IPS DF 4.7 (cell line): Measurements from ENCODE around the gene ATP8B2.

Source experiments
- DNase-seq: peaks from one replicate; pipeline ENCODE4 v3.0.0-alpha.2; 2013; ENCODE audit warnings: low spot score; ENCODE audit errors: extremely low read depth

ATP8B2 gene

DNA sequence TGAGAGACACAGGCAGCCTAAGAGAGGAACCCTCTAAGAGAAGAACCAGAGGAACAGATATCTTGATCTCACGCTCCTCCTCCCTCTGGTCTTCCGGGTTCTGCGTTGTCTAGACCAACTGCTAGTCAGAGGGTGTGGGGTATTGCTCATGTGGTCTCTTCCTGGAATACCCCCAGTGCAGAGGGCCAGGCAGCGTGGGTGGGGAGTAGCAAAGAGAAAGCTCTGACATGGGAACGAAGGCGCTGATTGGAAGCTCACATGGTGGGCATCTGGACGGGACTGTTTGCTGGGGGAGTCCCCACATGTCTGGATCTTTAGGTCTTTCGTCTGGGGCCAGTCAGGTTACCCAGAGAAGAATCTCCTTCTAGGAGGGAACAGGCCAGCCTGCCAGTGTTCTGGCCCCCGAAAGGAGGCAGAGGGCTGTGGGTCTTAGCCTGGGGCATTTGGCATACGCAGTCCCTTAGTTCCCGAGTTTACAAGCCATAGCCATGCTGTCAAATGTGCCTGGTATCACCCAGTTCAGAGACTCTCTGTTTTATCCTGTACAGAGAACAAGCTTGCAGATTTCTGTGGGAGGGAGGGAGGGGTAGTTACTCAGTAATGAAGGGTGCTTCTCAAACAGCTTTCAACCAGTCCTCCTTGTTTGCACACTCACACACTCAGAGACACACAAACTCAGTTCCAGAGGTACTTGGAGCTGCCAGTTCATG lies 61.5 kb downstream of the ATP8B2 start:
- DNase-seq, result no peak

GRCh38 chr1:154391086-154391770 lies 65.9 kb downstream of the ATP8B2 start:
- DNase-seq, result no peak

DNA sequence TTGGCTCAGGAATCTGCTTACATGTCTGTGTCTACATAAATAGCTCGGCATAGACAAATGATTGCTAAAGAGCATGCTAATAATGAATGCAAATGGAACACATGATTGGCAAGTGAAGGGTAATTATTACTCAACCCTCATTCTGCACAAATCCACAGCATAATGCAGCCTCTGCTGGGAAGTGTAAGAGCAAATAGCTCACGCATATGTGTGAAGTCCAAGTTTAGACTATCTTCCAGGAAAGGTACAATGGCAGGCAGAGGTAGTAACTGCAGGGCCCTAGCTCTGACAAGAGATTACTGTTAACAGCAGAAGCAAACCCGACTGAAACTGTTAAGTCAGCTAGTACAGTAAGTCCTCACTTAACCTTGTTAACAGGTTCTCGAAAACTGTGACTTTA lies 72.8 kb downstream of the ATP8B2 start:
- no peak for DNase-seq

DNA sequence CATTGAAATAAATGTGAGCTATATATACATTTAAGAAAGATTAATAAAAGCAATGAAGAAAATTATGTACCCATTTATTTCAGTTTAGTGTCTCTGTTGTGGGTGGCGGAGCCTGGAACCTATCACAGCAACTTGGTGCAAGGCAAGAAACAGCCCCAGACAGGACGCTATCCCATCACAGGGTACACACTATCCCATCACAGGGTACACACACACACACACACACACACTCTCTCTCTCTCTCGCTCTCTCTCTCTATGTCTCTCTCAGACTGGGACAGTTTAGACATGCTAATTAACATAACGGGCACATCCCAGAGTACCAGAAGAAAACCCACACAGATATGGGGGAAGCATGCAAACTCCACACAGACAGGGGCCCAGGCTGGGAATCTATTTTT lies 73.4 kb downstream of the ATP8B2 start:
- no peak for DNase-seq

DNA sequence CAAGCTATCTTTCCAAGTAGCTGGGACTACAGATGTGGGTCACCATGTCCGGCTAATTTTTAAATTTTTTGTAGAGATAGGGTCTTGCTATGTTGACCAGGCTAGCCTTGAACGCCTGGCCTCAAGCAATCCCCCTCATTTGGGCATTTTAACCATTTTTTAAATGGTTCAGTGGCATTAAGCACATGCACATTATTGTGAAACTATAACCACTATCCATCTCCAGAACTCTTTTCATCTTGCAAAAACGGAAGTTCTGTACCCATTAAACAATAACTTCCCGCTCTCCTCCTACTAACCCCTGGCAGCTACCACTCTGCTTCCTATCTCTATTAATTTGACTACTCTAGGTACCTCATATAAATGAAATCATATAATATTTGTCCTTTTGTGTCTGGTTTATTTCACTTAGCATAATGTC lies 75.1 kb downstream of the ATP8B2 start:
- DNase-seq, result no peak
